Naive B cell (primary cell): ENCODE measurements around the gene DDX4. TPM values are rescaled to one million over a fixed set of nuclear protein-coding genes. Genes with fewer than 3 reads are reported as not detected.
A peak's percentile ranks its signal among the peaks of the same experiment; 100 is the strongest.
"Not testable (repeated sequence)": the region's sequence is repeated elsewhere in the genome, so short reads cannot be mapped to it uniquely, and the experiment has no call there.

Source experiments
- ATAC-seq, 2 donors: fragments of 150-1000 bp; cut with Tn5 transposase; 2 replicates each; pipeline ENCODE4 v1.10.0; 2021; ENCODE audit warnings: low read depth in 2 of 2, mild to moderate bottlenecking in 2 of 2, moderate library complexity in 2 of 2
- DNase-seq: peaks from one replicate; pipeline ENCODE4 v3.0.0; 2022
- H3K27ac Mint-ChIP-seq, 6 donors: one replicate each; pipeline ENCODE4 v1.8.0; 2020 to 2022; ENCODE audit warnings: mild to moderate bottlenecking in 6 of 6, mixed read lengths in 6 of 6, moderate library complexity in 5 of 6, inconsistent platforms in 2 of 6
- H3K27me3 Mint-ChIP-seq, 3 donors: one replicate each; pipeline ENCODE4 v1.8.0; 2021 to 2022; ENCODE audit warnings: mixed read lengths in 3 of 3, mild to moderate bottlenecking in 1 of 3
- H3K36me3 Mint-ChIP-seq, 2 donors: one replicate each; pipeline ENCODE4 v1.8.0; 2020 to 2022; ENCODE audit warnings: mixed read lengths in 2 of 2, inconsistent platforms in 1 of 2, mild to moderate bottlenecking in 1 of 2
- H3K4me1 Mint-ChIP-seq, 3 donors: one replicate each; pipeline ENCODE4 v1.8.0; 2020 to 2022; ENCODE audit warnings: mixed read lengths in 3 of 3, inconsistent platforms in 1 of 3, mild to moderate bottlenecking in 1 of 3, moderate library complexity in 1 of 3
- H3K4me3 Mint-ChIP-seq, 8 donors: one replicate each; pipeline ENCODE4 v1.8.0; 2020 to 2022; ENCODE audit warnings: mild to moderate bottlenecking in 8 of 8, mixed read lengths in 8 of 8, moderate library complexity in 8 of 8, inconsistent platforms in 2 of 8
- H3K9me3 Mint-ChIP-seq, 7 donors: one replicate each; pipeline ENCODE4 v1.8.0; 2020 to 2022; ENCODE audit warnings: mixed read lengths in 7 of 7, mild to moderate bottlenecking in 5 of 7, inconsistent platforms in 2 of 7, moderate library complexity in 1 of 7
- polyA plus RNA-seq, 6 donors: library from polyadenylated mRNA; unstranded; fragments of 300-500 nt; fragmentation: Illumina TruSeq; gene quantifications; one replicate each; pipeline ENCODE4 v1.2.3, GENCODE V29; 2021; ENCODE audit warnings: low read depth in 6 of 6

Gene DDX4
- polyA plus RNA-seq, 6 donors from 2014 or later = not detected

- H3K27me3 Mint-ChIP-seq = peaks cover 18 to 24% (median 23%) of the 10 kb centered on the region in 3 donors
- ATAC-seq, H3K27ac Mint-ChIP-seq, H3K36me3 Mint-ChIP-seq, DNase-seq, H3K4me1 Mint-ChIP-seq, H3K9me3 Mint-ChIP-seq, H3K4me3 Mint-ChIP-seq: not testable (repeated sequence)
These were observed 78.1 kb downstream of the DDX4 start for GRCh38 chr5:55815939-55816338.

GRCh38 chr5:55816342-55816741 lies 78.5 kb downstream of the DDX4 start:
- peaks cover 22 to 28% (median 27%) of the 10 kb centered on the region in 3 donors for H3K27me3 Mint-ChIP-seq
- H3K4me1 Mint-ChIP-seq = no peaks in the 10 kb centered on the region
- ATAC-seq (no peak), DNase-seq (no peak)
- no peak overlapping the region for H3K27ac Mint-ChIP-seq
- no peaks in the 10 kb centered on the region for H3K36me3 Mint-ChIP-seq
- H3K9me3 Mint-ChIP-seq = no peaks in the 10 kb centered on the region
- H3K4me3 Mint-ChIP-seq = no peak overlapping the region

GRCh38 chr5:55817030-55817429 lies 79.2 kb downstream of the DDX4 start:
- H3K9me3 Mint-ChIP-seq = no peaks in the 10 kb centered on the region
- no peaks in the 10 kb centered on the region for H3K36me3 Mint-ChIP-seq
- peaks cover 29 to 34% (median 31%) of the 10 kb centered on the region in 3 donors for H3K27me3 Mint-ChIP-seq
- no peak overlapping the region for H3K4me3 Mint-ChIP-seq
- H3K4me1 Mint-ChIP-seq = peaks cover 0 to 2% (median under 1%) of the 10 kb centered on the region in 3 donors
- H3K27ac Mint-ChIP-seq = no peak overlapping the region
- DNase-seq (no peak), ATAC-seq (no peak)

GRCh38 chr5:55820488-55820887 lies 82.6 kb downstream of the DDX4 start:
- H3K4me3 Mint-ChIP-seq = no peak overlapping the region
- H3K36me3 Mint-ChIP-seq = no peaks in the 10 kb centered on the region
- no peak for ATAC-seq
- peaks cover 0 to 2% (median 0%) of the 10 kb centered on the region in 7 donors for H3K9me3 Mint-ChIP-seq
- DNase-seq = no peak
- H3K27ac Mint-ChIP-seq = no peak overlapping the region
- H3K27me3 Mint-ChIP-seq = peaks cover 47 to 68% (median 56%) of the 10 kb centered on the region in 3 donors
- peaks cover 0 to 6% (median 4%) of the 10 kb centered on the region in 3 donors for H3K4me1 Mint-ChIP-seq

- Mint-ChIP-seq H3K27ac (no peak overlapping the region), H3K9me3 (peaks cover 0 to 2% (median 0%) of the 10 kb centered on the region in 7 donors), H3K36me3 (no peaks in the 10 kb centered on the region), H3K27me3 (peaks cover 47 to 68% (median 64%) of the 10 kb centered on the region in 3 donors), H3K4me3 (peak overlapping the region in 2 of 8 donors; percentile 7 to 44), H3K4me1 (peaks cover 0 to 6% (median 4%) of the 10 kb centered on the region in 3 donors)
- DNase-seq (peak; percentile 0), ATAC-seq (peak in 1 of 2 donors; percentile 20)
These were observed 84.1 kb downstream of the DDX4 start for GRCh38 chr5:55821731-55822512.

- no peaks in the 10 kb centered on the region for H3K36me3 Mint-ChIP-seq
- peaks cover 52 to 74% (median 72%) of the 10 kb centered on the region in 3 donors for H3K27me3 Mint-ChIP-seq
- H3K9me3 Mint-ChIP-seq = peaks cover 0 to 2% (median 0%) of the 10 kb centered on the region in 7 donors
- ATAC-seq (no peak), DNase-seq (no peak)
- H3K4me3 Mint-ChIP-seq = no peak overlapping the region
- peaks cover 0 to 6% (median 4%) of the 10 kb centered on the region in 3 donors for H3K4me1 Mint-ChIP-seq
- H3K27ac Mint-ChIP-seq = no peak overlapping the region
These were observed 85.4 kb downstream of the DDX4 start for GRCh38 chr5:55823151-55823796.

- ATAC-seq = no peak
- H3K27ac Mint-ChIP-seq = no peak overlapping the region
These were observed 92.1 kb downstream of the DDX4 start for GRCh38 chr5:55829956-55830355.

GRCh38 chr5:55832446-55832845 lies 94.6 kb downstream of the DDX4 start:
- Mint-ChIP-seq H3K4me1 (no peaks in the 10 kb centered on the region), H3K27me3 (peaks cover 2 to 12% (median 10%) of the 10 kb centered on the region in 3 donors), H3K36me3 (no peaks in the 10 kb centered on the region), H3K4me3 (no peak overlapping the region), H3K27ac (peak overlapping the region in 1 of 6 donors; percentile 73), H3K9me3 (peaks cover 0 to 8% (median 0%) of the 10 kb centered on the region in 7 donors)
- ATAC-seq (no peak), DNase-seq (no peak)

More at GRCh38 chr5:55829956-55830355, 92.1 kb downstream of the DDX4 start:
- no peaks in the 10 kb centered on the region for H3K4me1 Mint-ChIP-seq
- no peak overlapping the region for H3K4me3 Mint-ChIP-seq
- no peaks in the 10 kb centered on the region for H3K36me3 Mint-ChIP-seq
- DNase-seq = no peak
- peaks cover 14 to 22% (median 19%) of the 10 kb centered on the region in 3 donors for H3K27me3 Mint-ChIP-seq
- peaks cover 0 to 8% (median 0%) of the 10 kb centered on the region in 7 donors for H3K9me3 Mint-ChIP-seq

GRCh38 chr5:55836191-55836590 lies 98.3 kb downstream of the DDX4 start:
- no peak for DNase-seq
- Mint-ChIP-seq H3K4me1 (no peaks in the 10 kb centered on the region), H3K27me3 (peaks cover 0 to 5% (median 0%) of the 10 kb centered on the region in 3 donors), H3K36me3 (no peaks in the 10 kb centered on the region), H3K27ac (no peak overlapping the region), H3K9me3 (peaks cover 0 to 8% (median 0%) of the 10 kb centered on the region in 7 donors), H3K4me3 (no peak overlapping the region)
- ATAC-seq = no peak

GRCh38 chr5:55841976-55842375 lies 104.1 kb downstream of the DDX4 start:
- H3K4me3 Mint-ChIP-seq = no peak overlapping the region
- H3K36me3 Mint-ChIP-seq = no peaks in the 10 kb centered on the region
- H3K27me3 Mint-ChIP-seq = peaks cover 0 to 5% (median 0%) of the 10 kb centered on the region in 3 donors
- H3K27ac Mint-ChIP-seq = no peak overlapping the region
- DNase-seq (no peak), ATAC-seq (no peak)
- peaks cover 3 to 25% (median 8%) of the 10 kb centered on the region in 7 donors for H3K9me3 Mint-ChIP-seq
- no peaks in the 10 kb centered on the region for H3K4me1 Mint-ChIP-seq

GRCh38 chr5:55847837-55848236 lies 110.0 kb downstream of the DDX4 start:
- Mint-ChIP-seq H3K27me3 (peaks cover 12 to 28% (median 25%) of the 10 kb centered on the region in 3 donors), H3K9me3 (peaks cover 2 to 25% (median 6%) of the 10 kb centered on the region in 7 donors), H3K27ac (no peak overlapping the region), H3K4me3 (no peak overlapping the region), H3K36me3 (no peaks in the 10 kb centered on the region), H3K4me1 (no peaks in the 10 kb centered on the region)
- ATAC-seq = no peak
- DNase-seq = no peak

GRCh38 chr5:55848783-55849182 lies 110.9 kb downstream of the DDX4 start:
- H3K9me3 Mint-ChIP-seq = peaks cover 0 to 21% (median 6%) of the 10 kb centered on the region in 7 donors
- ATAC-seq (no peak), DNase-seq (no peak)
- peak overlapping the region in 1 of 6 donors; percentile 77 for H3K27ac Mint-ChIP-seq
- no peaks in the 10 kb centered on the region for H3K4me1 Mint-ChIP-seq
- H3K4me3 Mint-ChIP-seq = no peak overlapping the region
- H3K27me3 Mint-ChIP-seq = peaks cover 12 to 28% (median 25%) of the 10 kb centered on the region in 3 donors
- no peaks in the 10 kb centered on the region for H3K36me3 Mint-ChIP-seq

GRCh38 chr5:55850839-55851674 lies 113.2 kb downstream of the DDX4 start, which contains the start of gene IL31RA:
IL31RA (plus strand) TSS chr5:55851357; CDS start chr5:55851571, 214 bp downstream.
- Mint-ChIP-seq H3K4me3 (no peak within 1 kb of the TSS), H3K36me3 (no peaks in the 10 kb centered on the region), H3K27me3 (peaks cover 12 to 36% (median 28%) of the 10 kb centered on the region in 3 donors), H3K9me3 (peaks cover 0 to 2% (median 0%) of the 10 kb centered on the region in 7 donors), H3K4me1 (no peaks in the 10 kb centered on the region), H3K27ac (peak within 1 kb of the TSS in 1 of 6 donors; percentile 24)
- no peak for ATAC-seq
- no peak for DNase-seq
